ENCODE measurements around the gene AAMDC.

DNA sequence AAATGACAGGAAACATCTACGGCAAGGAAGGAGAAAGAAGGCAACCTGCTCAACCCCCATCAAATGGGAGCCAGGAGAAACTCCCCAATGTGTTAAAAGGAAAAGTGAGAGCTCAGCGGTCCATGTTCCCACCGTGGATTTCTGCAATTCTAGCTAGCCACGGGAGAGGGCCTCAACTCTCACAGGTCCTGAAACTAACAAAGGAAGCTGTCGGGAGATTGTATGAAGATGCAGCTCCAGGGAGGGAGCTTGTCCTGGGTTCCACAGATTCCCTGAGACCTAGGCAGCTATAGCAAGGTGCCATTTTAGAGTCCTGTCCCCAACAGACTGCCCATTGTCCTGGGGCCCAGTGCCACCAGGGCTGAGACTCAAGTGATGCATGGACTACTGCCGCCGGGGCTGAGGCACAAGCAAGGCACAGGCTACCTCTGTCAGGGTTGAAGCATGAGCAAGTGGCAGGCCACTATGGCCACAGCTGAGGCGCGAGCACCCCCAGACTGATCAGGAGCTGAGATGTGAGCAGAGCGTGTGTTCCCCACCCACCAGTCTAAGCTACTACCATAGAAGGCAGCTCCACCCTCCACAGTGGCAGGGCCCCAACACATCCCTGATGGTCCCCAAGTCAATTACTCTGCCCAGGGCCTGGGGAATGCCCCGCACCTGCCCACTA, 31.7 kb upstream of the AAMDC start:
- TF ChIP-seq, protein P1, sequence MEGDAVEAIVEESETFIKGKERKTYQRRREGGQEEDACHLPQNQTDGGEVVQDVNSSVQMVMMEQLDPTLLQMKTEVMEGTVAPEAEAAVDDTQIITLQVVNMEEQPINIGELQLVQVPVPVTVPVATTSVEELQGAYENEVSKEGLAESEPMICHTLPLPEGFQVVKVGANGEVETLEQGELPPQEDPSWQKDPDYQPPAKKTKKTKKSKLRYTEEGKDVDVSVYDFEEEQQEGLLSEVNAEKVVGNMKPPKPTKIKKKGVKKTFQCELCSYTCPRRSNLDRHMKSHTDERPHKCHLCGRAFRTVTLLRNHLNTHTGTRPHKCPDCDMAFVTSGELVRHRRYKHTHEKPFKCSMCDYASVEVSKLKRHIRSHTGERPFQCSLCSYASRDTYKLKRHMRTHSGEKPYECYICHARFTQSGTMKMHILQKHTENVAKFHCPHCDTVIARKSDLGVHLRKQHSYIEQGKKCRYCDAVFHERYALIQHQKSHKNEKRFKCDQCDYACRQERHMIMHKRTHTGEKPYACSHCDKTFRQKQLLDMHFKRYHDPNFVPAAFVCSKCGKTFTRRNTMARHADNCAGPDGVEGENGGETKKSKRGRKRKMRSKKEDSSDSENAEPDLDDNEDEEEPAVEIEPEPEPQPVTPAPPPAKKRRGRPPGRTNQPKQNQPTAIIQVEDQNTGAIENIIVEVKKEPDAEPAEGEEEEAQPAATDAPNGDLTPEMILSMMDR (conservative IDR thresholded peaks at IDR 0.05 in 1 of 2, IDR thresholded peaks at IDR 0.05 in 1 of 2; ENCODE audit: low read depth in 1 of 2, low read length in 2 of 2): no peak
- no peak for TF ChIP-seq EZH2 (IDR thresholded peaks at IDR 0.05; ENCODE audit: low read length, missing control alignments)

Data from fibroblast of lung (primary cell).